Heart right ventricle (tissue), 16 donors: ENCODE measurements around the gene DRAM1. TPM values are rescaled to one million over a fixed set of nuclear protein-coding genes. Genes with fewer than 3 reads are reported as not detected.

Experiments used
- ATAC-seq, 8 donors: fragments of 200-7000 bp; cut with Tn5 transposase; one replicate each; pipeline ENCODE4 v1.9.1; 2020; ENCODE audit warnings: mild to moderate bottlenecking in 8 of 8, moderate library complexity in 8 of 8, moderate number of reproducible peaks in 1 of 8
- DNase-seq, 2 donors: peaks; one replicate each; pipeline ENCODE4 v3.0.0-alpha.2; 2020
- H3K27ac ChIP-seq, 10 donors: fragments of 200-600 bp; sonication (generic) in 2 of 10; one replicate each; pipeline versions ENCODE4 v1.5.0 to v1.8.0; 2020 to 2022; ENCODE audit warnings: mild to moderate bottlenecking in 3 of 10
- H3K27me3 ChIP-seq, 7 donors: fragments of 200-600 bp; one replicate each; pipeline ENCODE4 v1.8.0; 2021 to 2022; ENCODE audit warnings: mild to moderate bottlenecking in 2 of 7
- H3K36me3 ChIP-seq, 9 donors: fragments of 200-600 bp; sonication (generic) in 1 of 9; one replicate each; pipeline versions ENCODE4 v1.5.0 to v1.8.0; 2020 to 2022; ENCODE audit warnings: mild to moderate bottlenecking in 2 of 9
- H3K4me1 ChIP-seq, 9 donors: fragments of 200-600 bp; sonication (generic) in 1 of 9; one replicate each; pipeline versions ENCODE4 v1.5.0 to v1.8.0; 2020 to 2022; ENCODE audit warnings: mild to moderate bottlenecking in 4 of 9
- H3K4me3 ChIP-seq, 10 donors: fragments of 200-600 bp; sonication (generic) in 2 of 10; one replicate each; pipeline versions ENCODE4 v1.5.0 to v1.8.0; 2020 to 2022; ENCODE audit warnings: mild to moderate bottlenecking in 7 of 10, moderate library complexity in 2 of 10
- H3K9me3 ChIP-seq, 11 donors: fragments of 200-600 bp in 10 of 11; sonication (generic) in 2 of 11; one replicate each; pipeline versions ENCODE4 v1.5.0 to v1.8.0; 2013 to 2022; ENCODE audit warnings: mild to moderate bottlenecking in 2 of 11, control low read depth in 1 of 11, moderate library complexity in 1 of 11
- WGBS, 2 donors: extraction: QIAGEN DNeasy Blood & Tissue Kit; methylation state at CpG; one replicate each; pipeline ENCODE4 v1.1.7; 2013; ENCODE audit warnings: inconsistent platforms in 1 of 2; 5-methylcytosine and 5-hydroxymethylcytosine counted together
- intact Hi-C, 10 donors: fragments of 100-400 bp; cut with DNase I; formaldehyde crosslinking; loops; one replicate each; pipeline versions ENCODE4 v1.11.1 to v1.14.2; 2022
- long read RNA-seq, 3 donors: library from polyadenylated mRNA; unstranded; transcript quantifications; one replicate each; pipeline ENCODE4 v2.0.0, GENCODE V29; 2020 to 2021
- polyA plus RNA-seq, 2 donors: library from polyadenylated mRNA; stranded (reverse); fragments of 200-250 nt; gene quantifications; one replicate each; pipeline ENCODE4 v1.2.3, GENCODE V29; 2013
- total RNA-seq, 10 donors: library from RNA; stranded (reverse); fragmentation: NEBNext Ultra II Directional in 3 of 10; extraction: Animal tissue kit (Norgen Biotek cat#: 25700) in 3 of 10; gene quantifications; one replicate each; pipeline versions ENCODE4 v1.2.1 to v1.2.4, GENCODE V29; 2021 to 2023
- TF ChIP-seq, protein P1 (sequence below), 9 donors: fragments of 200-600 bp; sonication (generic) in 2 of 9; IDR thresholded peaks; one replicate each; pipeline versions ENCODE4 v1.5.0 to v1.8.0; 2021 to 2022; ENCODE audit warnings: antibody characterized with exemption in 9 of 9, mild to moderate bottlenecking in 5 of 9, moderate library complexity in 1 of 9
- donor health status: Arrhythmogenic right ventricular cardiomyopathy.
- donor health status: ischemic (EF 13 %, LVEDD 7.1; RV severe dilation, severe dysfunction).
- donor health status: healthy with polysubstance abuse.
- donor health status: DM: no; HTN: yes; CAD: no.
- donor health status: DM: no; HTN: no; CAD: no.
- donor health status: ischemic (EF 25% LVEDD 6.9; RV normal size, moderate dysfunction).
- donor health status: ischemic (EF 25% LVEDD 5.7; RV mildly dilated, moderate dysfunction).
- donor health status: healthy.
- donor health status: DM: yes; HTN: yes; CAD: no.
- donor health status: Ischemic cardiomyopathy.
- donor health status: ischemic (EF 35%, LVEDD 5.7; RV mildly dilated, moderate dysfunction).
- donor health status: nonischemic (EF 11% LVEDD 7.7; RV severe dilation, severe dysfunction).
- donor health status: DM: yes; HTN: yes; CAD: no.
- donor health status: PGD.
- donor health status: ischemic (EF 29% LVEDD 5.4; RV normal size, mild dysfunction).
- donor health status: nonischemic (EF 23%, LVEDD 6.1; RV moderate dilation, normal function).

The DRAM1 gene, protein sequence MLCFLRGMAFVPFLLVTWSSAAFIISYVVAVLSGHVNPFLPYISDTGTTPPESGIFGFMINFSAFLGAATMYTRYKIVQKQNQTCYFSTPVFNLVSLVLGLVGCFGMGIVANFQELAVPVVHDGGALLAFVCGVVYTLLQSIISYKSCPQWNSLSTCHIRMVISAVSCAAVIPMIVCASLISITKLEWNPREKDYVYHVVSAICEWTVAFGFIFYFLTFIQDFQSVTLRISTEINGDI
- total RNA-seq (10 to 100 TPM in 2 of 10 donors, 1 to 10 TPM in 8; 2.4 to 19.6 (median 3.3) TPM), polyA plus RNA-seq (1 to 10 TPM; 4.2 to 4.3 TPM)
- long read RNA-seq, donor 1, transcript DRAM1-201 (7 exons, 3,519 nt): major isoform, 7 of 16 reads
- long read RNA-seq, donor 1, partial matches to known transcripts: 0 of 16 reads
- long read RNA-seq, donor 1, other reads (novel, unspliced or antisense): 9 of 16 reads
- long read RNA-seq, donor 2, transcript DRAM1-201 (7 exons, 3,519 nt): major isoform, 6 of 16 reads
- long read RNA-seq, donor 2, partial matches to known transcripts: 1 of 16 reads
- long read RNA-seq, donor 2, other reads (novel, unspliced or antisense): 9 of 16 reads
- long read RNA-seq, donor 3, transcript DRAM1-201 (7 exons, 3,519 nt): major isoform, 15 of 25 reads
- long read RNA-seq, donor 3, partial matches to known transcripts: 0 of 25 reads
- long read RNA-seq, donor 3, other reads (novel, unspliced or antisense): 9 of 25 reads

DNA sequence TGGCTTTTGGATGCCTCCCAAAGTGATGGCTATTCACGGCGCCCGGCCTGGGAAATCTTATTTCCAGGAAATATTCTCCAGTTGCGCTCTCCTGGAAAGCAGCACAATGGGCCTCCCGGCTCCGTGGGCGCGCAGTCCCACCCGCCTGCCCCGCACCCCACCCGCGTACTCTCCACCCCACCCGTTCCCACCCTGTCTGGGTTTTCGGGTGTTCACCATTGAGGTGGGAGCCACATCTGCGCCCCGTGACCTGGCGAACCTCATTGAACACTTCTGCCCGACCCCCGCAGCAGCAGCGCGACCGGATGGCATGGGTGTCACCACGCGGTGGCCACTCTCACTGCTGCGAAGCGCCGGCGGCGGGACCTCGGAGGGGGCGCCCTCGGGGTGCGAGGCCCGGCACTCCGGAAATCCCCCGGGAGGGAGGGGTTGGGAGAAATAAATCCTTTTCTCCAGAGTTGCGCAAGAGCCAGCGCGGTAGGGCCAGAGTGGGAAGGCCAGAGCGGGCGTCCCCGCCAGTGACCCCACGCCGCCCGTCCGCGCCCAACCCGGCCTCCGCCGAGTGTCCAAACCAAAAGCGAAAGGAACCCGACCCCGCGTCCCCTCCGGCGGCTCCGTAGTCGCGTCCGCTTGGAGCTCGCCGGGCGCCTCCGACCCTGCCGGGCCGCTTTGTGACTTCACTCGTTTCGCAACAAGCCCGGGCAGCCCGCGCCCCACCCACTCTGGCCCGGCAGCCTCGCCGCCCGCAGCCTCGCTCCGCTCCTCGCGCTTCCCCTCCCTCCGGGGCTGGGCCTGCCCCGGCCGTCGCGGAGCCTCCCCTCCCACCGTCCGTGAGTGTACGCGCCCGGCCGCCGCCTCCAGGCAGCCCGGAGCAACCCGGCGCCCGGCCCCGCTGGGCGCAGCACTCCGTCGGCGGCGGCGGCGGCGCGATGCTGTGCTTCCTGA, at the start of gene DRAM1:
DRAM1 (plus strand) TSS at position 720 of the 945 bp plus-strand sequence; CDS start at position 930, 210 bp downstream.
- ATAC-seq: peak; percentile 88 to 96 (median 92)
- H3K4me1 ChIP-seq: peaks cover 0 to 52% (median 15%) of the 10 kb centered on the region in 9 donors
- H3K27me3 ChIP-seq: no peaks in the 10 kb centered on the region
- intact Hi-C loops: loop anchor here in 3 of 10 donors (2.0 to 5.0 kb wide), 3 partner anchors 35 to 46 kb away; partner anchors contain the start of gene GNPTAB (in 2 of the 3)
- TF ChIP-seq, protein P1, sequence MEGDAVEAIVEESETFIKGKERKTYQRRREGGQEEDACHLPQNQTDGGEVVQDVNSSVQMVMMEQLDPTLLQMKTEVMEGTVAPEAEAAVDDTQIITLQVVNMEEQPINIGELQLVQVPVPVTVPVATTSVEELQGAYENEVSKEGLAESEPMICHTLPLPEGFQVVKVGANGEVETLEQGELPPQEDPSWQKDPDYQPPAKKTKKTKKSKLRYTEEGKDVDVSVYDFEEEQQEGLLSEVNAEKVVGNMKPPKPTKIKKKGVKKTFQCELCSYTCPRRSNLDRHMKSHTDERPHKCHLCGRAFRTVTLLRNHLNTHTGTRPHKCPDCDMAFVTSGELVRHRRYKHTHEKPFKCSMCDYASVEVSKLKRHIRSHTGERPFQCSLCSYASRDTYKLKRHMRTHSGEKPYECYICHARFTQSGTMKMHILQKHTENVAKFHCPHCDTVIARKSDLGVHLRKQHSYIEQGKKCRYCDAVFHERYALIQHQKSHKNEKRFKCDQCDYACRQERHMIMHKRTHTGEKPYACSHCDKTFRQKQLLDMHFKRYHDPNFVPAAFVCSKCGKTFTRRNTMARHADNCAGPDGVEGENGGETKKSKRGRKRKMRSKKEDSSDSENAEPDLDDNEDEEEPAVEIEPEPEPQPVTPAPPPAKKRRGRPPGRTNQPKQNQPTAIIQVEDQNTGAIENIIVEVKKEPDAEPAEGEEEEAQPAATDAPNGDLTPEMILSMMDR (IDR thresholded peaks at IDR 0.05): peak in 4 of 9 donors; percentile 3 to 29 (median 24)
- H3K27ac ChIP-seq: peak within 1 kb of the TSS; percentile 72 to 99 (median 97)
- peak; percentile 88 to 92 for DNase-seq
- H3K36me3 ChIP-seq: no peaks in the 10 kb centered on the region
- H3K4me3 ChIP-seq: peak within 1 kb of the TSS; percentile 41 to 96 (median 78)
- 2% methylated on average over 102 to 105 of the region's 105 CpGs for WGBS, 2 donors
- no peaks in the 10 kb centered on the region for H3K9me3 ChIP-seq

DNA sequence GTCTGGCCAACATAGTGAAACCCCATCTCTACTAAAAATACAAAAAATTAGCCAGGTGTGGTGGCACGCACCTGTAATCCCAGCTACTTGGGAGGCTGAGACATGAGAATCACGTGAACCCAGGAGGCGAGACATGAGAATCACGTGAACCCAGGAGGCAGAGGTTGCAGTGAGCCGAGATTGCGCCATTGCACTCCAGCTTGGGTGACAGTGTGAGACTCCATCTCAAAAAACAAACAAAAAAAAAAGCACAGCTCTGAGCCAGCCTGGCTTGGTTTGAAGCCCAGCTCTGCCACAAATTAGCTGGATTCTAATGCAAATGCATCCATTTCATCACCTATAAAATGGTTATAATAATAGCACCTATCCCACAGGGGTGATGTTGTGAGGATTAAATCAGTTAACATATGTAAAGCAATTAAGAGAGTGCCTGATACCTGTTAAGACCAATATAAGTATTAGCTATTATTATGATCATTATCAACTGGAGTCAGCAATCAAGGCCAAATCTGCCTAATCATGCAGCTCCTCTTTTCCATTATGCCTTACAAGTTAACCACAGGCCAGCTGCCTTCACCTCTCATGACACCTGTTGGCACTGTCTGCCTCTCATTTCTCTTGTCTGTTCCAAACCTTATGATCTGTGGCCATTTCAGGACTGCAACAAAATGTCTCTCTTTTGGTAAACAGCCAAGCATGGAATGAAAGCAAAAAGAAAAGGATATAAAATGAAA, 48.8 kb upstream of the DRAM1 start:
- 98 to 99% methylated on average over 6 of the region's 6 CpGs for WGBS, 2 donors
- peak overlapping the region in 3 of 10 donors; percentile 74 to 91 (median 87) for H3K4me3 ChIP-seq
- TF ChIP-seq, protein P1 (IDR thresholded peaks at IDR 0.05): no peak
- DNase-seq (no peak), ATAC-seq (no peak)
- no peaks in the 10 kb centered on the region for H3K36me3 ChIP-seq
- no peaks in the 10 kb centered on the region for H3K27me3 ChIP-seq
- H3K9me3 ChIP-seq: no peaks in the 10 kb centered on the region
- peaks cover 0 to 64% (median 40%) of the 10 kb centered on the region in 9 donors for H3K4me1 ChIP-seq
- peak overlapping the region in 2 of 10 donors; percentile 29 to 88 for H3K27ac ChIP-seq
- intact Hi-C loops: loop anchor here in 1 of 10 donors (5.0 kb wide), 1 partner anchor 36 kb away; no protein-coding TSS in a partner anchor

DNA sequence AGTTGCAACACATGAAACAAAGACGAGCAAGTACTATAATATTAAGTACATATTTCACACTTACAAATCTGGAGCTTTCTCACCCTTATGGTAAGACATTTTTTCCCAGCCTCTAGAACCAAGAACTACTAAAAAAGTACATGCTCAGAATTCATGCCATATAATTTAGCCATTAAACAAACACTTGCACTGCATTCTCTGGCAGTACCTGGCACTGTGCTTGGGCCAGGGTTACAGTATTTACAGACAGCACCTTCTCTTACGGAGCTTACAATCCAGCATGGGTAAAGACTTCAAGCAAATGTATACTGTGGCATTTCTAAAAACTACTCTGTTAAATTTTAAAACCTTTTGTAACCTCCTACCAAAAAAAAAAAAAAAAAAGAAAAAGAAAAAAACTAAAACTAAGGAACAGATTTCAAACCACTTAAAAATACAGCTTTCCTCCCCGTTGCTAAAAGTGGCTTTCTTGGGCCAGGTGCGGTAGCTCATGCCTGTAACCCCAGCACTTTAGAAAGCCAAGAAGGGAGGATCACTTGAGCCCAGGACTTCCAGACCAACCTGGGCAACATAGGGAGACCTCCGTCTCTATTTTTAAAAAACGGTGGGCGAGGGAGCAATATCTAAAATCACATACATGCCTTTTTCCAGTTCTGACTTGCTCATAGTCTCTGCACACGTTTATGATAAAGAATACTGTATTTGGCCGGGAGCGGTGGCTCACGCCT, 47.6 kb upstream of the DRAM1 start:
- Histone ChIP-seq H3K27ac (peak overlapping the region; percentile 38 to 89 (median 87)), H3K36me3 (no peaks in the 10 kb centered on the region), H3K4me3 (peak overlapping the region; percentile 74 to 95 (median 87)), H3K27me3 (no peaks in the 10 kb centered on the region), H3K4me1 (peaks cover 0 to 52% (median 29%) of the 10 kb centered on the region in 9 donors), H3K9me3 (no peaks in the 10 kb centered on the region)
- DNase-seq (no peak), ATAC-seq (peak in 4 of 8 donors; percentile 2 to 23 (median 12))
- intact Hi-C loops: loop anchor here in 9 of 10 donors (2.0 to 10.0 kb wide), 11 partner anchors 38 to 415 kb away; partner anchors contain the start of genes DRAM1 (in 2 of the 9) and CHPT1 (in 1 of the 9)
- WGBS, 2 donors: 7 to 8% methylated on average over 11 of the region's 11 CpGs
- TF ChIP-seq, protein P1 (IDR thresholded peaks at IDR 0.05): no peak
